Measurements from ENCODE around the gene UQCC2.

DNA sequence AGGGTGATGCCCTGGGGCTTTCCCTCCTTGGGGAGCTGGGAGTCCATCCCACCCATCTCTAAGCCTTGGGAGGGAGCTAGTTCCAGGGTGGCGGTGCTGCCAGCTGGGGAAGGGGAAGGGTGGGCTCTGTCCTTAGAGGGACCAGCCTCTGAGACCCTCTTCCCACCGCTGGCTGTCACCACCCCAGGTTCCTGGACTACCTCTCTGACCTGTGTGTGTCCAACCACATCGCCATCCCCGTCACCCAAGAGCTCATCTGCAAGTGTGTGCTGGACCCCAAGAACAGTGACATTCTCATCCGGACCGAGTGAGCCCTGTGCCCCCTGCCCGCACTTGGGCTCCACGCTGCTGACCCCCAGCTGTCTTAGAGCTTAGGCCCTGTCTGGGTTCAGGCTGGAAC, 43.2 kb downstream of the UQCC2 start:
- no peak for TF ChIP-seq CTCF (IDR thresholded peaks at IDR 0.05; ENCODE audit: low read length)
- no peak for TF ChIP-seq EZH2 (IDR thresholded peaks at IDR 0.05; ENCODE audit: borderline replicate concordance, low read length)
